HG03108 (cell line): ENCODE results near the gene PRUNE2.
"Not testable (repeated sequence)": the region's sequence is repeated elsewhere in the genome, so short reads cannot be mapped to it uniquely, and the experiment has no call there.

Experiments
- ATAC-seq: cut with Tn5 transposase; IDR thresholded peaks from one replicate; pipeline ENCODE4 v1.9.1; 2021; ENCODE audit warnings: moderate library complexity; ENCODE audit not compliant: unreplicated experiment

Gene PRUNE2

DNA sequence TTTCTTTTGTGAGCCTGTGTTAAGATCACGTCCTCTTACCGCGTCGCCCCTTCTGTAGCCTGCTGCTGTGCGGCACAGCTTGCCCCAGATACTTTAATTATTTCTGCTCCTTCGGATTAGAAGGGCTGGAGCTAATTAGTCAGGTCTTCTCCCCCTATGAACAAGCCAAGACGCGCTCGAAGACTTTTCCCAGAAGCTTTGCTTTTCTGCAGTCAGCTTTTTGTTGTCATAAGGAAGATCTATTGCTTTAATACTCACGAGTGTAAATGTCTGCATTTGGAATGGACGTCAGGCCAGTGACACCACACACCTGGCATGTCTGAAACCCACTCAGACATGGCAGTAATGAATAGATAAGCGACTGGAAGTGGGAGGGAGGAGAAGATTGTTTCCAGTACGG is 37.0 kb downstream of the PRUNE2 start:
- no peak for ATAC-seq

GRCh38 chr9:76866689-76867088 is 39.2 kb downstream of the PRUNE2 start:
- no peak for ATAC-seq

GRCh38 chr9:76863832-76864231 is 42.1 kb downstream of the PRUNE2 start:
- ATAC-seq, result no peak

DNA sequence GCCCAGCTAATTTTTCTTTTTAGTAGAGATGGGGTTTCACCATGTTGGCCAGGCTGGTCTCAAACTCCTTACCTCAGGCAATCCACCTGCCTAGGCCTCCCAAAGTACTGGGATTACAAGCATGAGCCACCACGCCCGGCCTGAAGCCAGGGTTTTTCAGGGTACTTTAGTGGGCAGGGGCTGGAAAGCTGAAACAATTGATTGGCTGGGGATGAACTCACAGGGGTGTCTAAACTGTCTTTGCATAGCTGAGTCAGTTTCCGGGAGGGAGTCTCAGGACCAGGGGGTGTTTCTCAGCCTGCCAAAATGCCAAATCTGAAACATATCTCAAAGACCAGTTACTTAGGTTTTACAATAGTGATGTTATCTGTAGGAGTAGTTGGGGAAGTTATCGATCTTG is 46.1 kb downstream of the PRUNE2 start:
- no peak for ATAC-seq

- not testable (repeated sequence) for ATAC-seq
Measured at GRCh38 chr9:76858248-76858647, 47.7 kb downstream of the PRUNE2 start.

- no peak for ATAC-seq
Measured at GRCh38 chr9:76856016-76856415, 49.9 kb downstream of the PRUNE2 start.

- ATAC-seq, result no peak
Measured at GRCh38 chr9:76855015-76855414, 50.9 kb downstream of the PRUNE2 start.

DNA sequence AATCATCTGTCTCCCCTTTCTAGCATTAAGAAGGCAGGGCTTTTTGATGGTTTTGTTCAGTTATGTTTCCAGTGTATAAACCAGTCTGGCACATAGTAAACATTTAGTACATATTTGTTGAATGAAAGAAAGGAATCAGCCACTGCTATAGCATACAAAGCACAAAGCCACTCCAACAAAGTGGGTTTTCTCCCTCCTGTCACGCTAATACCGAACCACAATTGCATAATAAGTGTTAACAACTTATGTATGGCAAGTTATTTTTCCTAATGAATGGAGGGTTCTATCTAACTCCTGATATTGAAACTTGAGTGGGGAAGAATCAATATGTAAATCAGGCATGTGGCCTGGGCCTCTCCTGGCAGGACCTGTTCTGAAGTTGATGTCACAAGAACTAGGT is 53.9 kb downstream of the PRUNE2 start:
- ATAC-seq, result no peak

GRCh38 chr9:76846297-76846696 is 59.6 kb downstream of the PRUNE2 start:
- no peak for ATAC-seq

- ATAC-seq, result no peak
Measured at GRCh38 chr9:76845254-76845653, 60.7 kb downstream of the PRUNE2 start.

DNA sequence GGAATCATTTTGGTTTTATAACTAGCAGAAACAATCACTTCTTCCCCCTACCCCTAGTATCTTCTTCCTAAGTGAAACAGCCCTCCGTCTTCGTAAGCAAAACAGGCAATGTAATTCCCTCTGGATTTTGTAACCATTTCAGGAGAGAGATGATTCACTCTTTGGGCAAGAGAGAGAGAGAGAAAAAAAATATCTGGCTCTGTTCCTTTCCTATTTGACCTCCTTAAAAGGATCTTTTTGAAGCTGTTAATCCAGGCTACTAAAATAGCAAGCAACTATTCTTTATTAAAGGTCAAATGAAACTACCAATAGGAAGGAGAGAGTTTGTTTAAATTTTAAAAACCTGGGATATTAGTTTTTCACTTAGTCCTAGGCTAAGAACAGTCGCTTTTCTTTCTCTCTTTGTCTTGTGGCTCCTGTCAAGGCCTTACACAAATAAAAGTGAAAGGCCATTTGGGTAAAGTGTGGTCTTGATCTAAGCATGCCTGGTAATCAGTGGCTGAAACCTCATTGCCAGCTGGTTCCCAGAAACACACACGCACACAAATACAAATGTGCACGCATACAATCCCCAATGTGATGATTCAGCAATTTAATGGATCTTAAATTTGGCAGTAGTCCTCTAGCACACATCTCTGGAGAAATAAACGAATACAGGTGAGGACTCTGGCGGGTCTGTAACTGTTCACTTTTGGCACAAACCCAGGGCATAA is 70.2 kb downstream of the PRUNE2 start:
- ATAC-seq, result no peak

GRCh38 chr9:76828447-76828846 is 77.5 kb downstream of the PRUNE2 start:
- ATAC-seq, result no peak

DNA sequence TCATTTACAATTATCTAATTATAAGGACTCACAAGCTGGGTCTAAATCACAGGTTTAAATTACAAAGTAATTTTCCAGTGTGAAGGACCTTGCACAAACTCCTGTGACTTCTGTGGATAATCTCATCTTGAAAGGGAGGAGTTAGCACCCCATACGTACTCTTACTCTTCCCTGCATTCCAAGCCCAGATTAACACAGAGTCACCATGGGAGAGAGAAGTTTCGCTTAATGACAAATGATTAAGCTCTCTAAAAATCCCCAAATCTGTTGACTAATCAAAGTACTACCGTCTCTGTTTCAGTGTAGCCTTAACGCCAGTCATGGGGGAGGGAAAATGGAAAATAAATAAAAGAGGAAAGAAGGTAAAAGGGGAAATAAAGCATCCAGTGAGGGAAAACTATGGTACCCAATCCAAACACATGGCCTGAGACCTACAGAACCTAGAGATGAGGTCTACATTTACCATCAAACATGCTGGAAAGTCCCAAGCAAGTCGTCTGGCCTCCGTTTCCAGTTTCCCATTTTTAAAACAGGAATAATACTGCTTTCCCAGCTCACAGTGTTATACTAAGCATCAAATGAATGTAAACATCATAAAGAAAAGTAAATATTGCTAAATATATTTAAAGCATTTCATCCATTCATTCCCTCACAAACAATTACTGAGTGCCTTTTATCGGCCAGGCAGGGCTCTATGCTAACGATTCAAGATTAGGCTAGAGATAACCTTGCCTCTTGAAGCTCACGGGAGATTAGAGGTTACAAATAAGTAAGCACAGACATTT is 78.4 kb downstream of the PRUNE2 start:
- no peak for ATAC-seq

DNA sequence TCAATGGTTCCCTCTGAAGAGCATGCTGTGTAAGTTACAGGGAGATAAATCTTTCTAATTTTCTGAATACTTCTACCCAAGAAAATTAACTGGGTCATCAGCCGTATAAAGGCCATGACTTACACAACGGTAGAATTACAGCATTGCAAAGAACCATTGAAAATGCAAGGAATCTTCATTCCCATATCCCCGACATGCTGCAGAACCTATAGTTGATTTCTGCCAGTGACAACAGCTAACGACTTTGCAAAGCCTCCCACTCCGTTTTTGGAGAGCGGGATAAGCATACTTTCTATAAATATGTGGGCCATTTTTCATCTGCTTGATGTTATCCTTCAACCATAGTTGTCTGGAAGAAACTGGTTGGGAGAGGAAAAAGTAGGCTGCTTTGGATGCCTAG is 85.5 kb downstream of the PRUNE2 start:
- no peak for ATAC-seq

GRCh38 chr9:76818271-76818670 is 87.6 kb downstream of the PRUNE2 start:
- no peak for ATAC-seq

DNA sequence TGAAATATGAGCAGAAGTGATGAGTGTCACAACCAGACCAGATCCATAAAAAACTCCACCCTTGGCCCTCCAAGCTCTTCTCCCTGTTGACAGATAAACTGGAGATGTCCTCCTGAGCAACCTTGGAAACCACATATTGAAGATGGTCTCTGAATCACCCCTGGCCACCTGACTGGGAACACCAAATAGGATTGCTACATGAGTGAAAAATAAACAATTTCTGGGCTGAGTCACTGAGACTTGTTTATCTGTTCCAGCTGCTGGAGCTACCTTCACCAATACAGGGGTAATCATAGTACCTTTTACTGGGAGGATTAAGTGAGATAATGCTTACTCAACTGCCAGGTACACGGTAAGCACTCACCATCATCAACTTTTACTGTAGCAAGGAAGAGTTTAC is 88.4 kb downstream of the PRUNE2 start:
- ATAC-seq, result no peak

DNA sequence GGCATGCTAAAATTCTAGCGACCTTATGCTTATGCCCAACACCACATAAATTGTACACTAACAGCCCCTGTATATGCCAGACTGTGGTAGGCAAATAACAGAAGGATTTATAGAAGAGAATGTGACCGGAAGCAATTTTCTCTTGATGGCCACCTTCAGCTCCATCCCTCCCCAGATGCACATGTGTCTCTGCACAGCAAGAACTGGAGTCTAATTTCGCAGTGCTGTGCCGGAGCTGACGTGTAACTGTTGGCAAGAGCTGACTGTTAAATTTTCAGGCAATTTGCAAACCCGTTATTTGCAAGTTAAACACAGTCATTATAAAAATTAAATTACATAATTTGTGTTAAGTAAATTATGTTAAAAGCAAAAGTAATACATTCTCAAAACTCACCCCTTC is 93.3 kb downstream of the PRUNE2 start:
- ATAC-seq, result no peak

- peak; percentile 59 for ATAC-seq
Measured at GRCh38 chr9:76810377-76810957, 95.4 kb downstream of the PRUNE2 start.

GRCh38 chr9:76808636-76809035 is 97.3 kb downstream of the PRUNE2 start:
- no peak for ATAC-seq

GRCh38 chr9:76803762-76804161 is 102.2 kb downstream of the PRUNE2 start:
- no peak for ATAC-seq

DNA sequence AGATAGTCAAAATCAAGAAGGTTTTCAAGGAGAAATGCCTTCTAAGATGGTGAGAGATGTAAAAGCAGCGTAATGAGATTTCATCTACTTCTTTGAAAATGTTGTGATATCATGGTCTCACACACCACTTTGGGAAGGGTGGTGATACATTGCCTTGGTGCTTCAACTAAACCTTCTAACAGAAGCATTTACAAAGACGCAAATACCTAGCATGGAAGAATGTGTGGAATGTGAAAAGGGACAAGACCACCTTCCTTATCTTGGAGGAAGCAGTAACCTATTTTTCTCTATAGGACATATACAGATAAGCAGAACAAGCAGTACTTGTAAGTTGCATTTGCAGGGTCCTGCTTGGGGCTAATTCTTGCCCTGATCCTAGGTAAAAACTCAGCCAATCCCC is 102.8 kb downstream of the PRUNE2 start:
- ATAC-seq, result no peak

DNA sequence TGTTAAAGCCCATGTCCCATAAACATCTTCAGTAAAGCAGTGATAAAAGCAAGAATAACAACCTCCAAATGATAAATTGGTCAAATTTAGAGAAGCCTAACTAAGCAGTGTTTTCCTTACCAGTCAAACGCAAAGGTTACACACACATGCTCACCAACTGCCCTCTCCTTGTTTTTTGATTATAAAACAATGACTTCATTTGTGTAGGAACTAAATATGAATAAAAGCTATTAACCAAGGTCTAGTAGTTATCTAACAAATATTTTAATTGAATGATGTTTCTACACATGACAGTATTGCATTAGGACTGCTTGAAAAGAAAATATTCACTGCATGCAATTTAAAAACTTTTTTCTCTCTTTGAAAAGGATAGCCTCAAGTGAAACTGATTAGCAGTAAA is 105.0 kb downstream of the PRUNE2 start:
- ATAC-seq, result no peak
